Hematopoietic multipotent progenitor cell treated with erythropoietin and hydrocortisone succinate and interleukin-3 and kit ligand, for 6 days (in vitro differentiated cells): ENCODE data around the gene REV1.
"Not testable (repeated sequence)": the region's sequence is repeated elsewhere in the genome, so short reads cannot be mapped to it uniquely, and the experiment has no call there.

Experiments used
- DNase-seq: peaks from one replicate; pipeline ENCODE4 v3.0.0-alpha.2; 2015

Gene REV1

DNA sequence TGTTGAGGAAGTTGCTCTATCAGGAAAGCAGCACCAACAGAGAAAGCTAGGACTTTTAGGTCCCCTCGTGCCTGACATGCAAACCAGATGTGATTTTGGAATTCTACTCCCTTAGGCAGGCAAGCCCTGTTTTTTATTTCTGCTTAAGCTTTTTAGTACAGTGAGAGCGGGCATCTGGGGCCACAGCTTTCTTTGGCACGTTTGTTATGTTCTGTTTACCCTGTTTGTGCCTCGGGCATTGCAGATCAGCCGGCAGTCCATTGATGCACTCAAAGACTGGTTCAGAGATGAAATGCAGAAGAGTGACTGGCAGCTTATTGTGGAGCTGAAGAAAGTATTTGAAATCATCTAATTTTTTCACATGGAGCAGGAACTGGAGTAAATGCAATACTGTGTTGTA is 90.8 kb downstream of the REV1 start:
- no peak for DNase-seq

DNA sequence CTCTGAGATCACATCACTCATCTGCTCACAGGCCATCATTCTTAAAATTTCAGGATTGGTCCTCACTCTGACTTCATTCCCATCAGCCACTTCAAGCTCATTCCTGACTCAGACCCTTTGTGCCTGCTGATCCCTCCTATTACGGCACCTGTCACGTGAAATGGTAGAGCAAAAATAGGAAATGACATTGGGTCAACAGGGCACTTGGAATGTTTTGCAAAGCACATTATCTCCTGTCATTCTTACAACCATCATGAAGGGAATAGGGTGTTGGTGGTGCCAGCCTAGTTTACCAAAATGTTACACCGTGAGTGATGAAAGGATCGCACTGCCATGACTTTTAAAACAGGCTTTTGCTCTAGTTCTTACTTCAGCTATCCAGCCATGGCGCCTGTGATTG is 91.5 kb downstream of the REV1 start:
- no peak for DNase-seq

DNA sequence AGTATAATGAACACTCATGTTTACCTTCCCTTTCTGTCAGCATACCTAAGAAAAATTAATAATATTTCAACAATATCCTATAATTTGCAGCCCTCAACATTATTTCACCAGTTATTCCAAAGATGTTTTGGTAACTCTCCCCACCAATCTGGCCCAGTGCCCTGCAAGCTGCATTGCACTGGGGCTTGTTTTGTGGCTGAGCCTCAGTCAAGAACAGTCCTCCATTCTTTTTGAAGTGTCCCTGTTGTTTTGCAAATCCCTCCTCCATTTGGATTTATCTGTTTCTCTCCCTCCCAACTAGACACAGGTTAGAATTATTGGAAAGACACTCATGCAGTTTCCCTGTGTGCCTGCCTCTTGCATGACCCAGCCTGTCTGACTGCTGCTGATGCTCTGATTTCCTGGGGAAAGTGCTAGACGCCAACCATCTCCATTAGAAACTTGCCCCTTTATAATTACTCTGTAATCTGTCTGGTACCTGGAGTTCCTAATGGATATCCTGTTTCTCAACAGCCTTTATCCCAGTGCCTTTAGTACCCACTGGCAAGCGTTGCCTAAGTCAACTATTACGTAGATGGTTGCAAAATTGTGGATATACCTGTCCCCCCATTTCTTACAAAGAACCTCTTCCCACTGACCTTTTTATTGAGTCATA is 92.4 kb downstream of the REV1 start:
- DNase-seq = no peak

DNA sequence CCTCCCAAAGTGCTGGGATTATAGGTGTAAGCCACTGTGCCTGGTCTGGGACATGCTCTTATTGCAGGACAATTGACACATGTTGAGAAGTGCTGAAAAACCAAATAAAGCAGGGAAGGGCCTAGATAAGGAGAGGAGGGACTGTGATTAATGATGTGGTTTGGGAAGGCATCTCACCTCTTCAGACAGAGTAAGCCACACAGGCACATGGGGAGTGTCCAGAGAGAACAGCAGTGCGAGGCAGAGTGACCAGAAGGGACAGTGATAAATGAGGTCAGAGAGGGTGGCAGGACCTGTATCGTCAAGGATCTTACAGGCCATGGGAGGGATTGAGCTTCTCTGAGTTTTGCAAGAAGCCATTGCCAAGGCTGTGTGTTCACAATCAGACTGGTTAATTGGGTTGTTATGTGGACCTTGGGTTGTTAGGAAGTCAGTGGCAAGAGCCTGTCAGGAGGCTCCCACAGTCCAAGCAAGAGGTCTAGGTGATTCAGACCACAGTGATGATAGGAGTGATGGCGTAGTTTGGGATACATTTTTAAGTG is 94.2 kb downstream of the REV1 start:
- no peak for DNase-seq

DNA sequence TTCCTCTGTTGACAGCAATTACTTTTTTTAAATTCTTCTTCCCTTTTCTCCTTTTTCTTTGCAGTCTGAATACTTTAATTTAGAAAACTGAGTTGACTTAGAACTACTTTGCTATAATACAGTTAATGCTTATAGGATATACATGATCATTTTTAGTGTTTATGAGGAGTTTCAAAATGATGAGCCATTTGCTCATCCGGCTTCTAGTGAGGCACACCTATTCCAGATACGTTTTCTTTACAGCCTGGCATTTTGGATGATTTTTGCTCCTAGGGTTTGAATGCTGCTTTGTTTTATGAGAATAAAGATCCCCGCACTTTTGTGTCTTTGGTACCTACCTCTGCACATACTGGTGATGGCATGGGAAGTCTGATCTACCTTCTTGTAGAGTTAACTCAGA is 99.9 kb downstream of the REV1 start:
- DNase-seq = no peak

DNA sequence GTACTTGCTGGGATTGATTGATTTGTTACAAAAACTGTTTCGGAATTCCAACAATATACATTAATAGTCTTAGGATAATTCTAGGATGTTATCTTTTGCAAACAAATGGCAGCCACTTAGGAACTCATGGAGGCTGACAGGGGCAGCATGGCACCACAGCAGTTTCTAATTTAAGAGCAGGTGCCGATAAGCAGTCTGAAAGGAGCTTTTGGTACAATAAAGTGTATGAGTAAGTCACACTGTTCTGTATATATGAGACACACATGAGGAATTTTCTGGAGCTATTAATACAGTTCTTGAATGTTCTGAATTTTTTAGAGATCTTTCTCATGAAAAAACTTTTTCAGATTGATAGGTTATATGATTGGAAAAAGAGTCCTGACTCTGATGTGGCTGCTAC is 100.4 kb downstream of the REV1 start:
- DNase-seq = no peak

DNA sequence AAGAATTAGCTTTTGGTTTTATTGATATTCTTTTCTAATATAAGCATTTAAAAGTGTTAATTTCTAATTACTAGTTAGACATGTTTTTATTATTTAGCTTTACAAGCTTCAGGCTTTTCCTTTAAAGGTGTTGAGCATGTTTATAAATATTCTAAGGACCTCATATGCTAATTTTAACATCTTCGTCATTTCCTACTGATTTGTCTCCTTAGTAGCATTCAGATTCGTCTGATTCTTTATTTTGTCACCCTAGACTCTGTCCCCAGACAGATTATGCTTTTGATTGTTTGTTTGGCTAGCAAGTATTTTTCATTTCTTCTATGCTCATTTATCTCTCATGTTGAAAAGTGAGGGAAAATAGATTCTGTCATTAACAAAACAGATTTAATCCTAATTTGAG is 100.9 kb downstream of the REV1 start:
- DNase-seq = no peak

DNA sequence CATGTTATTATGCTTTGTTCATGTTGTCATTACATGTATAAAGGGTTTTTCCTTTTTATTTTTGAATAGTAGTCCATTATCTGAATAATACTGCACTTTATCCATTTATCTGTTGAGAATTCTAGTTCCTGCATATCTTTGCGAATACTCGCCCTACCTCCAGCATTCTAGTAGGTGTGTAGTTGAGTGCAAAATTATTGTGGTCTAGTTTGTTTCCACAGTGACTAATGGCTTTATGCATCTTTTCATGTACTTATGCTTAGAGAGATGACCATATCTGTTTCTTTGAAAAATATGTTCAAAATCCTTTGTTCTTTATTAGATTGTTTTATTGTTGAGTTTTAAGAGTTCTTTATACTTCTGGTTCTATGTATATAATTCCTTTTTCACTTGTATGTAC is 103.8 kb downstream of the REV1 start:
- DNase-seq = no peak

DNA sequence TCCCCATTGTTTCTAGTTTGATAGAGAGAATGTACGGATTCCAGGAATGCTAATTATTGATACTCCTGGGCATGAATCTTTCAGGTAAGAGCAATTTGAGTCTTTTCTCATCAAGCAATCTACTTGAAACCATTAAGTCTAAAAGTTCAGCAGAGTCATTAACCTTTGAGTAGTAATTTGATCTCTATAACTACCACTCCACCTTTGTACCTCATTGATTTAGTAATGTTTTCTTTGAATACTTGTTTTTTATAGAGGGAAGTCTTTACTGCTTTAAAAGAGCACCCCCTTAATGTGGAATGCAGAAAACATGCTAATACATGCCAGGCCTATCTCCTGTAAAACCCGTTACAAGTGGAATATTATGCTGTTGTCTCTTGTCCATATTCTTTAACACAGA is 107.7 kb downstream of the REV1 start:
- DNase-seq = no peak

DNA sequence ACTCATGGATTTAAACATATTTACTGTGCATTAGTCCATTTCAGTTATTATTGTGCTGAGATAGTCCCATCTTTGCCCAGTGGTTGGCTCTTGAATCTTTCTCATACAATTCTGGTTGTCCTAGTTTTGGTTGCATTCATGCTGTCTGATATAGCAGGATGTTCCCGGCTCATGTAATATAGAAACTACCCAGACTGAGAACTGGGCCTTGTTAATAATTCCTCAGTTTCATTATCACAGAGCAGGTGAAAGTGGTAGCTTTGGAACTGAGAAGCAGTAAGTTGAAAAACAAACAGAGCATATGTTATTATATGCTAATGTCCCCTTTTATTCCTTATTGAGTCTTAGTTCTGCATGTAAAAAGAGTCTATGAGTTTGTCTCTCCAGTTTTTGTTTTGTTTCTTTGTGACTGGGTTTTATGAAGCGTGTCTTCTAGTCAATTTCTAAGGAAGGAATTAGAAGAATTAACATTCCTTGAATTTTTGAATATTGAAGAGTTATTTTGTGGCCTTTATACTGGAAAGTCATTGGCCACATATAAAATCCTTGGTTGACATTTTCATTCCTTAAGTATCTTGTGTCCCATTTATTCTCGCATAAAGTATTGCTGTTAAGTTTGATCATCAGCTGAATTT is 109.3 kb downstream of the REV1 start:
- DNase-seq = no peak

DNA sequence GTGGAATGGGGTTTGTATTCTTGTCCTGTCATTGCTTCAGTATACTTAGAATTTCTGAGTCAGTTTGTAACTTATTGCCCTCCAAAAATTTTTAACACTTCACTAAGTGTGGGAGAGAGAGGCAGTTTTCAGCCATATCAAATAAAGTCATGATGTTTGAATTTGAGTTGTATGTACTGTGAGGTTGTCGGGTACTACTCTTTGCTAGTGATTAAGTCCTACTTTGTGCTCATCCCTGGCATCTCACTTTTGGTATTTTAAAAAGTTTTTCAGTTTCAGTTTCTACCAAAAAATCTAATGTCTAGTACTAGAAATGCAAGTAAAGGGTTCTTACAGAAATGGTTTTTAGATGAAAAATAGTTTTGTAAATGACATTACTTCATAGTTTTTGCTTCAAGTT is 111.9 kb downstream of the REV1 start:
- DNase-seq = no peak

DNA sequence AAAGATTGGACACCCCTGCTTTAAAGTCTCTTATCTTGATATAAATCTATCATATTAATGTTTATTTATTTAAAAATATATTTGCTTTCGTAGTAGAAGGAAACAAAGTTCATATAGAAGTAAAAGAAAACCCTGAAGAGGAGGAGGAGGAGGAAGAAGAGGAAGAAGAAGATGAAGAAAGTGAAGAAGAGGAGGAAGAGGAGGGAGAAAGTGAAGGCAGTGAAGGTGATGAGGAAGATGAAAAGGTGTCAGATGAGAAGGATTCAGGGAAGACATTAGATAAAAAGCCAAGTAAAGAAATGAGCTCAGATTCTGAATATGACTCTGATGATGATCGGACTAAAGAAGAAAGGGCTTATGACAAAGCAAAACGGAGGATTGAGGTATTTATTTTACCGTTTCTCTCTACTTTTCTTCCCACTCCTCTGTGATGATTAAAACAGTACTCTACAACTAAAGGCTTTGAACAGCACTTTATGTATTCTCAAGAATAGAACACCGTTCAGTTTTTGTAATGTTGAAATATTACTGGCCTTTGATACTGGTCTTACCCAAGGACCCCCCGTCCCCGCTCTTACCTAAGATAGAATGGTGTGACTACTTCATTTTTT is 113.5 kb downstream of the REV1 start:
- DNase-seq = no peak

DNA sequence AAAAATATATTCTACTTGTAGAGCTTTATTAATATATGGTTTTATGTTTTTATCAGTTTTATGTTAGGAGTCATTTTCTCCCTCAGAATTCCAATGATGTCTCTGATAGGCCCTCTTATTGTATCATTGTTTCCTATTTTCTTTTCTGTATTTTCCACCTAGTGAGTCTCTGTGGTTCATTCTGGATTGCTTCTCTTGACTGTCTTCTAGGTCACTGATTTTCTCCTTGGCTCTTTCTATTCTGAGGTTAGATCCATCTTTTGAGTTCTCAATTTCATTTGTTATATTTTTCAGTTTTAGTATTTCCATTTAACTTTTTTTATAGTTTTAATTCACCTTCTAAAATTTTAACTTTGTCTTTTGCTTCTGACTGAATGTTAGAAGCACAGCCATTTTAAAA is 115.1 kb downstream of the REV1 start:
- no peak for DNase-seq

DNA sequence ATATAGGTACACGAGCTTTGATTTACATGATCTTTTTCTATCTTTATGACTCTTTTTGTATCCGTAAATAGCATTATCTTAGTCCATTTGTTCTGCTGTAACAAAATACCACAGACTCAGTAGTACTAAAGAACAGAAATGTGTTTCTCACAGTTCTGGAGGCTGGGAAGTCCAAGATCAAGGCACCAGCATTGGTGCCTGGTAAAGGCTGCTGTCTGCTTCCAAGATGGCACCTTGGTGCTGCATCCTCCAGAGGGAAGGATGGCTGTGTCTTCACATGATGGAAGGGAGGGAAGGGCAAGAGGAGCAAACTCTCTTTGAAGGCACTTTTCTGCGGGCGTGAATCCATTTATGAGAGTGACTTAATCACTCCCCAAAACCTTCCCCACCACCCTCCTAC is 116.7 kb downstream of the REV1 start:
- no peak for DNase-seq

DNA sequence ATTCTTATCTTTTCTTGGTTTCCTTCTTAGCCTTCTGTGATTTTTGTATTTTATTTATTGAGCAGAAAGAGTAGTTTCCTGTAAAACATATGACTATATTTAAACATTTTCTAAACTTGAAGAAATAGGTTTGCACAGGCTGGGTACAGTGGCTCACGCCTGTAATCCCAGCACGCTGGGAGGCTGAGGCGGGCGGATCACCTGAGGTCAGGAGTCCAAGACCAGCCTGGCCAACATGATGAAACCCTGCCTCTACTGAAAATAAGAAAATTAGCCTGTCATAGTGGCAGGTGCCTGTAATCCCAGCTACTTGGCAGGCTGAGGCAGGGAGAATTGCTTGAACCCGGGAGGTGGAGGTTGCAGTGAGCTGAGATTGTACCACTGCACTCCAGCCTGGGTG is 121.0 kb downstream of the REV1 start:
- not testable (repeated sequence) for DNase-seq

DNA sequence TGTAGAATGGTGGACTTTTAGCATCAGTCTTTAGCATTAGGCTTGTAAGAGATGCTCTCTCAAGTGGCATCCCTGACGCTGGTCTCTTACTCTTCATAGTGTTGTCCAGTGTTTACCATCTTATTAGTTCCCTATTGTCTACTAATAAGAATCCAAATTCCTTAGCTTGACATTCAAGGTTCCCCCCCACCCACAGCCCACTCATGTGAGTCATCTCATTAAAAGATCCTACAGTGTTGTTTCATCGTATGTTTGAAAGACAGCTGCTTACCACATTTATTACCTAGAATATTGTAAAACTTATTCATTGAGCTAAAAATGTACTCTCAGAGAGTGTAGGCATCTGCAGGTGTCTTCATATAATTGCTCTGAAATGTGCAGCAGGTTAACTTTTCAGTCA is 124.2 kb downstream of the REV1 start:
- DNase-seq = no peak

DNA sequence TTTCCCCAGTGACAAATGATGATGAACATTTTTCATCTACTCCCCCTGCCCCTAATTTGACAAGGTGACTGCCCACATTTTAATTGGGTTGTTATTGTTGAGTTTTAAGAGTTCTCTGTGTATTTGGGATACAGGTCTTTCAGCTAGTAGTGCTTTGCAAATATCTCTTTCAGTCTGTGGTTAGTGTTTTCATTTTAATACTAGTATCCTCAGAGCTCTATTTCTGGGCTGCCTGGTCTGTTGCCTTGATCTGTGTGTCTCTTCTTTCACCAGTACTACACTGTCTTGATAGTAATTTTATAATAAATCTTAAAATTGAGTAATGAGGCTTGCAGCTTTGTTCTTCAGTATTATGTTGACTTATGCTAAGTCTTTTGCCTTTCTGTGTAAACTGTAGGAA is 133.0 kb downstream of the REV1 start:
- DNase-seq = no peak

DNA sequence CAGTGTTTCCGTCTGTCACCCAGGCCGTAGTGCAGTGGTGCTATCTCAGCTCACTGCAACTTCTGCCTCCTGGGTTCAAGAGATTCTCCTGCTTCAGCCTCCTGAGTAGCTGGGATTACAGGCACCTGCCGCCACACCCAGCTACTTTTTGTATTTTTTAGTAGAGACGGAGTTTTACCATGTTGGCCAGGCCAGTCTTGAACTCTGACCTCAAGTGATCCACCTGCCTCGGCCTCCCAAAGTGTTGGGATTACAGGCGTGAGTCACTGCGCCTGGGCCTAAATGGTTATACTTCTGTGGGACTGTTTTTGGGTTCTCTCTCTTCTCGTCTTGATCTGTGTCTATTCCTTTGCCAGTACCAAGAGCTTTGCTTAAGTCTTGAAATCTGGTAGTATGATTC is 135.0 kb downstream of the REV1 start:
- not testable (repeated sequence) for DNase-seq

DNA sequence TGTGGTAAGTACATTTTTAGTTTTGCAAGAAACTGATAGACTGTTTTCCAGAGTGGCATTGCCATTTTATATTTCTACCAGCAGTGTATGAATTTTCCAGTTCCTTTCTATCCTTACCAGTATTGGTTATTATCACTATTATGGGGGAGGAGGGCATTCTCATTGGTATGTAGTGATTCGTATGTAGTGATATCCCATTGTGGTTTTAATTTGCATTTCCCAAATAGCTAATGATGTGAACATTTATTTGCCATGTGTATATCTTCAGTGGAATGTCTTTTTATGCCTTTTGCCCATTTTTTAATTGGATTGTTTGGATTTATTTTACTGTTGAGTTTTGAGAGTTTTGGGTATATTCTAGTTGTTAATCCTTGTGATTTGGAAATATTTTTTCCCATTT is 135.7 kb downstream of the REV1 start:
- no peak for DNase-seq
